Measurements from ENCODE around the gene MRO.
"Not testable (repeated sequence)": the region's sequence is repeated elsewhere in the genome, so short reads cannot be mapped to it uniquely, and the experiment has no call there.

Gene MRO

GRCh38 chr18:50791599-50792438 is 28.0 kb downstream of the MRO start:
- no peak for DNase-seq (ENCODE audit: low spot score)

GRCh38 chr18:50790948-50791347 is 28.9 kb downstream of the MRO start:
- no peak for DNase-seq (ENCODE audit: low spot score)

- DNase-seq (ENCODE audit: low spot score), result no peak
Observed at GRCh38 chr18:50790241-50790640, 29.6 kb downstream of the MRO start.

- DNase-seq (ENCODE audit: low spot score), result no peak
Observed at GRCh38 chr18:50788284-50788683, 31.5 kb downstream of the MRO start.

GRCh38 chr18:50786864-50787263 is 33.0 kb downstream of the MRO start:
- DNase-seq (ENCODE audit: low spot score), result no peak

- no peak for DNase-seq (ENCODE audit: low spot score)
Observed at GRCh38 chr18:50783553-50783952, 36.3 kb downstream of the MRO start.

- DNase-seq (ENCODE audit: low spot score), result not testable (repeated sequence)
Observed at GRCh38 chr18:50779021-50779420, 40.8 kb downstream of the MRO start.

GRCh38 chr18:50776383-50776782 is 43.4 kb downstream of the MRO start:
- no peak for DNase-seq (ENCODE audit: low spot score)

- DNase-seq (ENCODE audit: low spot score), result no peak
Observed at GRCh38 chr18:50775726-50776125, 44.1 kb downstream of the MRO start.

- DNase-seq (ENCODE audit: low spot score), result no peak
Observed at GRCh38 chr18:50775207-50775606, 44.6 kb downstream of the MRO start.

- no peak for DNase-seq (ENCODE audit: low spot score)
Observed at GRCh38 chr18:50769463-50769862, 50.4 kb downstream of the MRO start.

GRCh38 chr18:50757358-50757757 is 62.5 kb downstream of the MRO start:
- no peak for DNase-seq (ENCODE audit: low spot score)

- DNase-seq (ENCODE audit: low spot score), result no peak
Observed at GRCh38 chr18:50754297-50754696, 65.5 kb downstream of the MRO start.

GRCh38 chr18:50753311-50753710 is 66.5 kb downstream of the MRO start:
- no peak for DNase-seq (ENCODE audit: low spot score)

- no peak for DNase-seq (ENCODE audit: low spot score)
Observed at GRCh38 chr18:50751947-50752346, 67.9 kb downstream of the MRO start.

- no peak for DNase-seq (ENCODE audit: low spot score)
Observed at GRCh38 chr18:50751490-50751889, 68.3 kb downstream of the MRO start.

- no peak for DNase-seq (ENCODE audit: low spot score)
Observed at GRCh38 chr18:50750546-50750945, 69.3 kb downstream of the MRO start.

- no peak for DNase-seq (ENCODE audit: low spot score)
Observed at GRCh38 chr18:50749945-50750344, 69.9 kb downstream of the MRO start.

GRCh38 chr18:50749421-50749820 is 70.4 kb downstream of the MRO start:
- DNase-seq (ENCODE audit: low spot score), result no peak

- no peak for DNase-seq (ENCODE audit: low spot score)
Observed at GRCh38 chr18:50748243-50749229, 71.3 kb downstream of the MRO start.

- DNase-seq (ENCODE audit: low spot score), result no peak
Observed at GRCh38 chr18:50747849-50748242, 72.0 kb downstream of the MRO start.

- no peak for DNase-seq (ENCODE audit: low spot score)
Observed at GRCh38 chr18:50745945-50746344, 73.9 kb downstream of the MRO start.

Data from AG20443 (cell line).